HG03469 (cell line): Measurements from ENCODE around the gene MAP2K7.
"Not testable (repeated sequence)": the region's sequence is repeated elsewhere in the genome, so short reads cannot be mapped to it uniquely, and the experiment has no call there.

ENCODE experiments used
- ATAC-seq: cut with Tn5 transposase; IDR thresholded peaks from one replicate; pipeline ENCODE4 v1.9.1; 2021; ENCODE audit warnings: mild to moderate bottlenecking, moderate library complexity, moderate number of reproducible peaks; ENCODE audit not compliant: unreplicated experiment

MAP2K7 gene

DNA sequence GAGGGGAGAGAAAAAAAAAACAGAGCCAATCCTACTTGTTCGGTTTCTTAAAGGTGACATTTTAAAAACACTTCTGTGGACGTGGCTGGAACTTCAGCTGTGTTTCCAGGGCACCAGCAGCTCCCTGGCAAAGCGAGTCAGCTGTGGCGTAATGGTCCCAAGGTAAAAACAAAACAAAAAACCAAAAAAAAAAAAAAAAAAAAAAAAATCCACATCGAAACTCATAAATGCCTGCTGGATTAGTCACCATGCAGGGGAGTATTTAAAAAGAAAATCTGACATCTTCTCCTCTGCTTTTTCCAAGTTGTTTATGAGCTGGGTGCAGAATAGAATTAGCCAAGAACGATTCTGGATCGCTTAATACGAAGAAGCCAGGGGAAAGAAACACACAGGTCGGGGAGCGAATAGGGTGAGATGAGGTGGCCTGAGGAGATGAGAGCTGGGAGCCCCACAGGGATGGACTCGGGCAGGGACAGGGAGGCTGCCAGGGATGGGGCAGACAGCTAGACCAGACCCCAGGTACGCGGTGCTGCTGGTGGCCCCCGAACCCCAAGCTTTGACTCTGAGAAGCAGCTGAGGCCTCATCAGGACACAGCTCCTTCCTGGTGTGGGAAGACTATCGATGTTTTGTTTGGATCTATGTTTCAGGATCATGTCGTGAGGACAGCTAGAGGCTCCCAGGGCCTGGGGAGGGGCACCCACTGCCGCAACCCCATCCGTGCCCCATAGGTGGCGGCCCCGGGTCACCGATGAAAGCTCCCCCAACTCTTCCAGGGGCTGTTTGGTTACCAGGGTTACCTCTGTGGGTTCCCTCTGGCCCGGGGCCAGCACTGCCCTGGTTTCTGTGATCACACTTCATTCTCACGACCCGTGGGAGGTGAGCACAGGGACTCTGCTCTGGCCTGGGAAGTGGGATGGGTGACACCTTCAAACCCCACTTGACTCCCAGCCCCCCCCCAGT lies 25.3 kb downstream of the MAP2K7 start:
- no peak for ATAC-seq

DNA sequence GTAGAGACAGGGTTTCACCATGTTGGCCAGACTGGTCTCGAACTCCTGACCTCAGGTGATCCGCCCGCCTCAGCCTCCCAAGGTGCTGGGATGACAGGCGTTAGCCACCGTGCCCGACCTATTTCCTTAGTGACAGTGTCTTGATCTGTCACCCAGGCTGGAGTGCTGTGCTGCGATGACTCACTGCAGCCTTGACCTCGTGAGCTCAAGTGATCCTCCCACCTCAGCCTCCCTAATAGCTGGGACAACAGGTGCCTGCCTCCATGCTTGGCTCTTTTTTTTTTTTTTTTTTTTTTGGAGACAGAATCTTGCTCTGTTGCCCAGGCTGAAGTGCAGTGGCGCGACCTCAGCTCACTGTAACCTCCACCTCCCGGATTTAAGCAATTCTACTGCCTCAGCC lies 26.4 kb downstream of the MAP2K7 start:
- not testable (repeated sequence) for ATAC-seq

GRCh38 chr19:7930765-7931164 lies 27.1 kb downstream of the MAP2K7 start:
- no peak for ATAC-seq

GRCh38 chr19:7931221-7932061 lies 27.8 kb downstream of the MAP2K7 start:
- no peak for ATAC-seq

- ATAC-seq = no peak
Observed at GRCh38 chr19:7932276-7932929, 28.7 kb downstream of the MAP2K7 start.

- no peak for ATAC-seq
Observed at GRCh38 chr19:7932930-7933300, 29.2 kb downstream of the MAP2K7 start.

GRCh38 chr19:7933411-7933810 lies 29.7 kb downstream of the MAP2K7 start:
- no peak for ATAC-seq

DNA sequence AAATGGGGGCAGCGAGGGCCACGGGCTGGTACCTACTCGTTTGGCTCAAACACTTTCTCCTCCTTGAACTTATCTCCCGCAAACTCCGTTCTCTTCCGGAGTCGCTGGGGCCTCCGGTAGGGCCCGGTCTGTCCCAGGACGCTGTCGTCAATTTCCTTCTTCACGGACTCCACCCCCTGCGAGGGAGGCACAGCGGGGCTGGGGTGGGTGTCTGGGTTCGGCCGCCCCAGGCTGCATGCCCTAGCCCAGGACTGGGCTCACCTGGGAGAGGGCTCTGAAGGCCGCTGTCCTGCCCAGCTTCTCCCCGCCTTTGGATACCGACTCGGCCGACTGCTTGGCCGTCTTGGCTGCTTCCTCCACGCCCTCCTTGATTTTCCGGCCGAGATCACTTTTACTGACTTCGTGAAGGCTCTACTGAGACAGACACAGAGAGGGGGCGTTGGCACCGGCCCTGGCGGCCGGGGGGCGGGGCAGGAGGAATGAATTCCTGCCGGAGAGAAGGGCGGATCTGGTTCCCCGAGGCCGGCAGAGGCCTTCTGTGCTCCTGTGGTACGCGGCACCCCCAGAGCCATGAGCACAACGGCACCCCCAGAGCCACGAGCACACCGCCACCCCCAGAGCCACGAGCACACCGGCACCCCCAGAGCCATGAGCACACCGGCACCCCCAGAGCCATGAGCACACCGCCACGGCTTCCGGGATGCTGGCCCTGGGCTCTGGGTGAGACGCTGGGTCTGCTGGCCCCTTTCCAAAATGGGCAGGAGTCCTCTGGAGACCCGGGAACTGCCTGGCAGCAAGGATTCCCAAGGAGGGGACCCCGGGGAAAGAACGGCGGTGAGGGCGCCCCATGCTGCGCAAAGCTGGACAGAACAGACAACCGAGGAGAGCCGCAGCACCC lies 30.4 kb downstream of the MAP2K7 start:
- no peak for ATAC-seq

- no peak for ATAC-seq
Observed at GRCh38 chr19:7934766-7935165, 31.1 kb downstream of the MAP2K7 start.

DNA sequence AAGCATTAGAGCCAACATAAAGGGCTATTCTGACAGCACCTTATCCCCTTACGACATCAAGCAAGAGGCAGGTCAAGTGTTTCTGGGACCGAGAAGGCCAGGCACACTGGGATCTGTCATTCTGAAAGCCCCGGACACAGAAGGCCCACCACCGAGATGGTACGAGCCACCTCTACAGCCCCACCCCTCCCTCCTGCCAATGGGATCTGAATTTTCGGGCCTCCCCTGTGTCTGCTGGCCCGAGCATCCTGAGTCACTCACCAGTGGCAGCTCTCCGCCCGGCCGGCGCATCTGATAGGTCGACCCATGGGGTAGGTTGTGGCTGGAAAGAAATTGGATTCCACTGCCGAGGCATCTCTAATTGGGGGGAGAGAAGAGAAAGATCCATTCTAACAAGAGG lies 37.2 kb downstream of the MAP2K7 start:
- ATAC-seq = no peak

- no peak for ATAC-seq
Observed at GRCh38 chr19:7941895-7942596, 38.4 kb downstream of the MAP2K7 start.

- ATAC-seq = no peak
Observed at GRCh38 chr19:7942981-7943443, 39.3 kb downstream of the MAP2K7 start.

DNA sequence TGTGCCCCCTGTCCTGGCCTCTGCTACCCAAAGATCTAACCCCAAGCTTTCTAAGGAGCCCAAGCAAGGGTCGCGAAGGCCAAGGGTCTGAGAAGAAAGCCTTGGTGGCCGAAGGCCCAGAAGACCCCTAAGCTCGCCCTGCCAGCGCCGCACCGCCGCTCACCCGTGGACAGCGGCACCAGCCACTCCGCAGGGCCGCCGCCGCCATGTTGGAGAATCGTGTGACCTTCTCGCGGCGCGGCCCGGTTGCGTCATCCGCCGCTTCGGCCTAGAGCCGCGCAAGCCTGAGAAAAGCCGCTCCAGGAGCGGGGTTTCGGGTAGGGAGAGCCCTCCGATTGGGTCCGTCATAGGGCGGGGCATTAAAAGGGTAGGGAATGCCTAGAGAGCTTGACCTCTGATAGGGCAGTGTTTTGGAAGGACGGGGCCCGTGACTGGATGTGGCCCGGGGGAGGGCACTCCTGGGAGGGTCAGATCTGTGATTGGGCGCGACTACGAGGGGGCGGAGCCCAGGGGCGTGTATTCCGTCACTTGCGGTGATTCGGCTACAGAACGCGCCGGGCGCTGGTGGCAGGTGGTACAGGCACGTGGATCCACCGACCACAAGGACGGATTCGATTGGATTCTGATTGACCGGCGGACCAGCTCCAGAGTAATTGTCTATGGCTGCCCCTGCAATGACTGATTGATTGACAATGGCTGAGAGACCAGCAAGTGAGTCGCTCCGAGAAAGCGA lies 39.9 kb downstream of the MAP2K7 start, which contains the start of gene TIMM44:
TIMM44 (minus strand) TSS at position 223 of the 733 bp plus-strand sequence; CDS start at position 208, 15 bp downstream.
- peak; percentile 83 for ATAC-seq

GRCh38 chr19:7944177-7944761 lies 40.6 kb downstream of the MAP2K7 start:
- peak; percentile 7 for ATAC-seq

DNA sequence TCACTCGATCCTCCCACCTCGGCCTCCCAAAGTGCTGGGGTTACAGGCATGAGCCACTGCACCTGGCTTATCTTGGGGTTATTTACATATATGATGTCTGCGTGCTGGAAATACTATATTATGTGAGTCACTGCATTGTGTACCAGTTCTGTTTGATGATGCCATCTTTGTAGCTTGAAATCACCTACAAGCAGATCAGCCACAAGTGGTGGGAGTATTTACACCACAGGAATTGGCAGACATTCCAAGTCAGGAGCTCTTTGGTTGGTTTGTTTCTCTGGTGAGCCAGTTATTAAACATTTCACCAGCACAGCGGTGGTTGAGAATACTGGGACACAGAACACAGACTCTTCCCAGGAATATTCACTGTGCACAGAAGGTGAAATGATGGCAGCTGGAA lies 44.3 kb downstream of the MAP2K7 start:
- no peak for ATAC-seq

GRCh38 chr19:7953060-7953459 lies 49.4 kb downstream of the MAP2K7 start:
- ATAC-seq = no peak

DNA sequence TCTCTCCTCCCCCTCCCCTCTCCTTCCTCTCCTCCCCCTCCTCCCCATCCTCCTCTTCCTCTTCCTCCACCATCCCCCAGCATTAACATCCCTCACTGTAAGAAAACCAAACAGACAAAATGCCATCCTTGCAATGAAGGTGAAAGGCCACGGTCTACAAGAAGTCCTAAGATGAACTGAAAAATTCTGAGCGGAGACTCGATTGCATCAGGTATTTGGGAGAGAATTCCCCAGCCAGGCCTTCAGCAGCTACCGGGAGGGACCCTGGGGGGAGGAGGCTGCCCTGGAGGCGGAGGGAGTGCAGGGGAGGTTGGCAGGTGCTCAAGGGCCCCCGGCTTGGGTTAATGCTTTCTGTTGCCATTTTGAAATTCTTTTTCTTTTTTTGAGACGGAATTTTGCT lies 49.9 kb downstream of the MAP2K7 start:
- ATAC-seq = no peak

GRCh38 chr19:7955696-7956095 lies 52.0 kb downstream of the MAP2K7 start:
- no peak for ATAC-seq
